ENCODE measurements around the gene TUBA4A.

Gene TUBA4A

DNA sequence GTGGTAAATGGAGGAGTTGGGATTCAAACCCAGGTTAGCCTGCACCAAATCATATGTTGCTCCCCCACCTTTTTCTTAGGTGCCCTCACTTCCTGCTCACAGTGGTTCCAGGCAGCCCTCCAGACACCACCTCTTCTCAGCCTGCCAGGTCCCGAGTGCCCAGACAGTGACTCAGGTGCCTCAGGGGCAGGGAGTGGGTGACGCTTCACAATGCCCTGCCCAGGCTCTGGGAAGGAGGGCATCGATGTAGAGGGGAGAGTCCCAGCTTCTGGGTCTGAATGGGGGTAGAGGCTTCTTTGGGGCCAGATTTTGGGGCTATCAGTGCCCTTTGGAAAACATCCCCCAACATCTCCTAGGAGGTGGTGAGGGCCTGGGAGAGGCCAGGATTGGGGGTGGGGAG is 20.2 kb upstream of the TUBA4A start:
- H3K4me3 ChIP-seq (ENCODE audit: low read depth, low read length): no peak overlapping the region
- TF ChIP-seq, protein P1, sequence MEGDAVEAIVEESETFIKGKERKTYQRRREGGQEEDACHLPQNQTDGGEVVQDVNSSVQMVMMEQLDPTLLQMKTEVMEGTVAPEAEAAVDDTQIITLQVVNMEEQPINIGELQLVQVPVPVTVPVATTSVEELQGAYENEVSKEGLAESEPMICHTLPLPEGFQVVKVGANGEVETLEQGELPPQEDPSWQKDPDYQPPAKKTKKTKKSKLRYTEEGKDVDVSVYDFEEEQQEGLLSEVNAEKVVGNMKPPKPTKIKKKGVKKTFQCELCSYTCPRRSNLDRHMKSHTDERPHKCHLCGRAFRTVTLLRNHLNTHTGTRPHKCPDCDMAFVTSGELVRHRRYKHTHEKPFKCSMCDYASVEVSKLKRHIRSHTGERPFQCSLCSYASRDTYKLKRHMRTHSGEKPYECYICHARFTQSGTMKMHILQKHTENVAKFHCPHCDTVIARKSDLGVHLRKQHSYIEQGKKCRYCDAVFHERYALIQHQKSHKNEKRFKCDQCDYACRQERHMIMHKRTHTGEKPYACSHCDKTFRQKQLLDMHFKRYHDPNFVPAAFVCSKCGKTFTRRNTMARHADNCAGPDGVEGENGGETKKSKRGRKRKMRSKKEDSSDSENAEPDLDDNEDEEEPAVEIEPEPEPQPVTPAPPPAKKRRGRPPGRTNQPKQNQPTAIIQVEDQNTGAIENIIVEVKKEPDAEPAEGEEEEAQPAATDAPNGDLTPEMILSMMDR (IDR thresholded peaks at IDR 0.05; ENCODE audit: borderline replicate concordance, insufficient read depth, low read depth, low read length): no peak

DNA sequence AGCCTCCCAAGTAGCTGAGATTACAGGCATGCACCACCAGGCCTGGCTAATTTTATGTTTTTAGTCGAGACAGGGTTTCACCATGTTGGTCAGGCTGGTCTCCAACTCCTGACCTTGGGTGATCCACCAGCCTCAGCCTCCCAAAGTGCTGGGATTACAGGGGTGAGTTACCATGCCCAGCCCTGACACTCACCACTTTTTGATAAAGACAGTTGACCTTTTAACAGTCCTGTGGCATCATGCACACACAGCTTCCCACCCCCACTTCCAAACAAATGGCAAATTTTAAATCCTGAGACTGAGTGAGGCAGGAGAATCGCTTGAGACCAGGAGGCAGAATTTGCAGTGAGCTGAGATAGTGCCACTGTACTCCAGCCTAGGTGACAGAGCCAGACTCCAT is 19.3 kb upstream of the TUBA4A start:
- TF ChIP-seq, protein P1 (IDR thresholded peaks at IDR 0.05; ENCODE audit: borderline replicate concordance, insufficient read depth, low read depth, low read length): no peak
- no peak overlapping the region for H3K4me3 ChIP-seq (ENCODE audit: low read depth, low read length)

DNA sequence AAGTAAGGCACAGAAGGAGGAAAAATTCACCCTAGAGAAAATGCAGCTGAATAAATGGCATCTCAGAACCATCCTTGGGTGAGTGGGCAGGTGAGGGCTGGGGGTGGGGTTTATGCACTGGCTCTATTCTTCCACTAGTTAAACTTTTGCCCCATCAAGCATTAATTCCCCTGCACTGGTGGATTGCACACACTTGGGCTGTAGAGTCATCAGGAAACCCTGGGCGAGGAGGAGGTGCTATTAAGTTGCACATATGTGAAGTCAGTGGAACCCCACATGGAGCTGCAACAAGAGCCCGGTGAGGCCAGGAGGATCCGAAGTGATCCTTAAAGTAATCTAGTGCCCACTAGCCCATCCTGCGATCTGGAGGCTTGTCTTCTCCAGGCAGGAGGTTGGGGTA is 18.6 kb upstream of the TUBA4A start:
- H3K4me3 ChIP-seq (ENCODE audit: low read depth, low read length): no peak overlapping the region
- TF ChIP-seq, protein P1 (IDR thresholded peaks at IDR 0.05; ENCODE audit: borderline replicate concordance, insufficient read depth, low read depth, low read length): no peak

DNA sequence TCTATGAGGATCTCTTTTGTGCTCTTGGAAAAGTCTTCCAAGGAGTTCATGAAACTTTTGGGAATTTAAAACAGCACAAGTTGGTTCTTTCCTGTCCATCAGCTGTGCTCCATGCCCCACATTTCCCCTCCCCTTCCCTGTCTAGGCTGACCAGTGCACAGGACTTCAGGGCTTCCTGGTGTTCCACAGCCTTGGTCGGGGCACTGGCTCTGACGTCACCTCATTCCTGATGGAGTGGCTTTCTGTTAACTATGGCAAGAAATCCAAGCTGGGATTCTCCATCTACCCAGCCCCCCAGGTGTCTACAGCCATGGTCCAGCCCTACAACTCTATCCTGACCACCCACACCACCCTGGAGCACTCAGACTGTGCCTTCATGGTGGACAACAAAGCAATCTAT is 17.3 kb upstream of the TUBA4A start:
- no peak overlapping the region for H3K4me3 ChIP-seq (ENCODE audit: low read depth, low read length)
- TF ChIP-seq, protein P1 (IDR thresholded peaks at IDR 0.05; ENCODE audit: borderline replicate concordance, insufficient read depth, low read depth, low read length): no peak

DNA sequence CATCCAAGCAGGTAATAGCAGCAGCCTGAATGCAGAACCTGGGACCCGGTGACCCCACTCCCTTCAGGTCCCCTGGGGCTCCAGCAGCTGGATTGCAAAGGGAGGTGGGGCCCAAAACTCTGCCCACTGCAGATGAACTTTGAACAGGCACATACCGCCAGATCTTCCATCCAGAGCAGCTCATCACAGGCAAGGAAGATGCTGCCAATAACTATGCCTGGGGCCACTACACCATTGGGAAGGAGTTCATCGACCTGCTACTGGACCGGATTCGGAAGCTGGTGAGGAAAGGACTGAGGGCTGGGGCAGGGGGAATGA is 16.3 kb upstream of the TUBA4A start:
- H3K4me3 ChIP-seq (ENCODE audit: low read depth, low read length): no peak overlapping the region
- TF ChIP-seq, protein P1 (IDR thresholded peaks at IDR 0.05; ENCODE audit: borderline replicate concordance, insufficient read depth, low read depth, low read length): no peak

DNA sequence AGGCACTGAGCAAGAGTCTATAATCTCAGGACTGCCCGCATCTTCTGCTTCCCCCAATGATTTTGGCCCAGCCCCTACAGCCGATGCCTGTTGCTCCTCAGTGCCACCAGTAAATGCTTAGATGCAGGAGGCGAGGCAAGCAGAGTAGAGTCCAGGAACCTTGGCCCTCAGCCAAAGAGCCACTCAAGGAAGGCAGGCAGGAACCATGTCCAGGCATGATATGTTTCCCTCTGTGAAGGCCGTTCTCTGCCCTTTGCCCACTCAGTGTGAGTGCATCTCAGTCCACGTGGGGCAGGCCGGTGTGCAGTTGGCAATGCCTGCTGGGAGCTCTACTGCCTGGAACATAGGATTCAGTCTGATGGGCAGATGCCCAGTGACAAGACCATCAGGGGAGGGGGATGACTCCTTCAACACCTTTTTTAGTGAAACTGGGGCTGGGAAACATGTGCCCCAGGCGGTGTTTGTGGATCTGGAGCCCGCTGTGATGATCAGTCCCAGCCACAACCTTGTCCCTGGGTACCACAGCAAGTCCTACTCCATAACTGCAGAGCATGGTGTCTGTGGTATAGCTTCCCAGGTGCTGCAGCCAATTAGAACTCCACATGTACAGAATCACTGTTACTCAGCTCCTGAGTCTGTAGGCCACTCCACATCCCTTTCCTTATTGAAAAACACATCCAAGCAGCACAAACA is 15.8 kb upstream of the TUBA4A start:
- TF ChIP-seq, protein P1 (IDR thresholded peaks at IDR 0.05; ENCODE audit: borderline replicate concordance, insufficient read depth, low read depth, low read length): no peak
- H3K4me3 ChIP-seq (ENCODE audit: low read depth, low read length): no peak overlapping the region

DNA sequence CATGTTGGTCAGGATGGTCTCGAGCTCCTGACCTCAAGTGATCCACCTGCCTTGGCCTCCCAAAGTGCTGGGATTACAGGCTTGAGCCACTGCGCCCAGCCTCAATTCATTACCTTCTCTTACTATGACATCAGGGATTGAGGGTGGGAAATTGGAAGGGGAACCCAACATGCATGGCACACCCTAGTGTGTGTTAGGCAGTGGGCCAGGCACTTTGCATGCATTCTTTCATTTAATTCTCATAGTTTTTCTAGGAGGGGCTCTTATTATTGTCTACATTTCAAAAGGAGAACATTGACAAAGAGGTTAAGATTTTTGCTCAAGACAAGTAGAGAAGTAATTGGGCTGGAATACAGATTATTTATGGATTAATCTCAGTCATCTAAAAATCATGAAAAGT is 14.6 kb upstream of the TUBA4A start:
- TF ChIP-seq, protein P1 (IDR thresholded peaks at IDR 0.05; ENCODE audit: borderline replicate concordance, insufficient read depth, low read depth, low read length): no peak

More for the DNA sequence above, 14.6 kb upstream of the TUBA4A start:
- no peak overlapping the region for H3K4me3 ChIP-seq (ENCODE audit: low read depth, low read length)
